K562 (cell line): Measurements from ENCODE around the gene AGPAT1. TPM values are rescaled to one million over a fixed set of nuclear protein-coding genes. Genes with fewer than 3 reads are reported as not detected.

ENCODE experiments used
- GTF2F1 ChIP-seq: IDR thresholded peaks from 2 replicates; pipeline ENCODE4 v1.6.1; 2011; ENCODE audit warnings: low read depth, low read length, improper control_type of control experiment
- KDM5B ChIP-seq: fragments of 200-600 bp; sonication (generic); IDR thresholded peaks from 2 replicates; pipeline ENCODE4 v1.6.1; 2012; ENCODE audit warnings: low read depth, mild to moderate bottlenecking, moderate library complexity, low read length, control low read depth, inconsistent platforms; ENCODE audit not compliant: insufficient replicate concordance
- MBD2 ChIP-seq: sonication (generic); IDR thresholded peaks from 2 replicates; pipeline ENCODE4 v1.6.1; 2016; ENCODE audit warnings: low read depth, borderline replicate concordance
- NR0B1 ChIP-seq: fragments of 450-650 bp; IDR thresholded peaks from one replicate; pipeline ENCODE4 v1.6.1; 2018; ENCODE audit warnings: mild to moderate bottlenecking, moderate library complexity; ENCODE audit not compliant: partially characterized antibody
- POLR2AphosphoS5 ChIP-seq: IDR thresholded peaks from 2 replicates; pipeline ENCODE4 v1.6.1; 2011; ENCODE audit warnings: mild to moderate bottlenecking, low read depth, low read length, moderate library complexity; ENCODE audit not compliant: control insufficient read depth, insufficient read depth
- RBM25 ChIP-seq: fragments of 200-400 bp; formaldehyde crosslinking; IDR thresholded peaks from 2 replicates; pipeline ENCODE4 v1.6.1; 2018; ENCODE audit warnings: low read length, low read depth, moderate library complexity; ENCODE audit not compliant: severe bottlenecking
- TBP ChIP-seq: optimal IDR thresholded peaks from 2 replicates; pipeline ENCODE3; 2011; ENCODE audit warnings: low read depth, low read length, improper control_type of control experiment
- ZNF174 ChIP-seq: fragments of 250-450 bp; sonication (Bioruptor Pico); IDR thresholded peaks from 2 replicates; pipeline ENCODE4 v1.4.0; 2020; ENCODE audit warnings: mild to moderate bottlenecking
- ZNF232 ChIP-seq: sonication (generic); formaldehyde crosslinking; IDR thresholded peaks from 2 replicates; pipeline ENCODE4 v1.8.0; 2022; ENCODE audit warnings: mild to moderate bottlenecking, missing genetic modification reagents
- ZNF282 ChIP-seq: sonication (generic); formaldehyde crosslinking; IDR thresholded peaks from 2 replicates; pipeline ENCODE4 v1.8.1; 2023; ENCODE audit warnings: missing genetic modification reagents
- ZSCAN29 ChIP-seq: fragments of 450-650 bp; IDR thresholded peaks from 2 replicates; pipeline ENCODE4 v1.6.1; 2017
- polyA plus RNA-seq, 8 experiments: library from polyadenylated mRNA; depleted of rRNA in 4 of 8; stranded (reverse) in 5 of 8; unstranded in 3 of 8; fragments of >200 nt; fragmentation: Nextera tagmentation in 2 of 8; fragmentation: Illumina TruSeq in 1 of 8; extraction: Ambion mirVana in 2 of 8; extraction: Trizol in 1 of 8; gene quantifications; 2 replicates each; pipeline versions ENCODE4 v1.2.1 to v1.2.3, GENCODE V29; 2011 to 2014; ENCODE audit warnings: inconsistent platforms in 1 of 8, missing spikeins in 1 of 8
- total RNA-seq, 7 experiments: library from RNA; depleted of rRNA in 6 of 7; stranded (reverse); fragments of >200 nt in 6 of 7; fragmentation: Illumina TruSeq in 2 of 7; extraction: Trizol in 2 of 7; gene quantifications; 2 replicates each; pipeline versions ENCODE4 v1.2.1 to v1.2.3, GENCODE V29; 2011 to 2021; ENCODE audit warnings: low replicate concordance in 1 of 7
- TF ChIP-seq, protein P1 (sequence below): fragments of 200-400 bp; formaldehyde crosslinking; IDR thresholded peaks from 2 replicates; pipeline ENCODE4 v1.6.1; 2017; ENCODE audit warnings: mild to moderate bottlenecking, low read depth, low read length, moderate library complexity
- TF ChIP-seq, protein P2 (sequence below), 3 experiments: IDR thresholded peaks in 2 of 3; conservative IDR thresholded peaks in 1 of 3; 2 replicates each; pipeline ENCODE4 v1.5.1; 2011 to 2012; ENCODE audit warnings: low read length in 3 of 3, mild to moderate bottlenecking in 3 of 3, control low read depth in 2 of 3, improper control_type of control experiment in 1 of 3, inconsistent platforms in 1 of 3, low read depth in 1 of 3, mixed read lengths in 1 of 3, moderate library complexity in 1 of 3; ENCODE audit not compliant: insufficient read depth in 2 of 3
- TF ChIP-seq, protein P3 (sequence below): fragments of 250-450 bp; sonication (Bioruptor Pico); IDR thresholded peaks from 2 replicates; pipeline ENCODE4 v1.5.0; 2021
- TF ChIP-seq, protein P4 (sequence below): fragments of 450-650 bp; IDR thresholded peaks from 2 replicates; pipeline ENCODE4 v1.6.1; 2017; ENCODE audit warnings: antibody characterized with exemption, mild to moderate bottlenecking

Gene AGPAT1
- total and polyA plus RNA-seq, 9 of the 15 experiments (the other 6 are each of a cell fraction or from before 2014, with no cell fraction given) = 37.9 to 176 (median 69.4) TPM

GRCh38 chr6:32166411-32167061 lies 9.3 kb downstream of the AGPAT1 start (continued):
- no peak for TF ChIP-seq NR0B1
- TF ChIP-seq, protein P1, sequence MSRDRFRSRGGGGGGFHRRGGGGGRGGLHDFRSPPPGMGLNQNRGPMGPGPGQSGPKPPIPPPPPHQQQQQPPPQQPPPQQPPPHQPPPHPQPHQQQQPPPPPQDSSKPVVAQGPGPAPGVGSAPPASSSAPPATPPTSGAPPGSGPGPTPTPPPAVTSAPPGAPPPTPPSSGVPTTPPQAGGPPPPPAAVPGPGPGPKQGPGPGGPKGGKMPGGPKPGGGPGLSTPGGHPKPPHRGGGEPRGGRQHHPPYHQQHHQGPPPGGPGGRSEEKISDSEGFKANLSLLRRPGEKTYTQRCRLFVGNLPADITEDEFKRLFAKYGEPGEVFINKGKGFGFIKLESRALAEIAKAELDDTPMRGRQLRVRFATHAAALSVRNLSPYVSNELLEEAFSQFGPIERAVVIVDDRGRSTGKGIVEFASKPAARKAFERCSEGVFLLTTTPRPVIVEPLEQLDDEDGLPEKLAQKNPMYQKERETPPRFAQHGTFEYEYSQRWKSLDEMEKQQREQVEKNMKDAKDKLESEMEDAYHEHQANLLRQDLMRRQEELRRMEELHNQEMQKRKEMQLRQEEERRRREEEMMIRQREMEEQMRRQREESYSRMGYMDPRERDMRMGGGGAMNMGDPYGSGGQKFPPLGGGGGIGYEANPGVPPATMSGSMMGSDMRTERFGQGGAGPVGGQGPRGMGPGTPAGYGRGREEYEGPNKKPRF = no peak
- no peak for TF ChIP-seq TBP
- no peak for TF ChIP-seq MBD2
- TF ChIP-seq, protein P2, sequence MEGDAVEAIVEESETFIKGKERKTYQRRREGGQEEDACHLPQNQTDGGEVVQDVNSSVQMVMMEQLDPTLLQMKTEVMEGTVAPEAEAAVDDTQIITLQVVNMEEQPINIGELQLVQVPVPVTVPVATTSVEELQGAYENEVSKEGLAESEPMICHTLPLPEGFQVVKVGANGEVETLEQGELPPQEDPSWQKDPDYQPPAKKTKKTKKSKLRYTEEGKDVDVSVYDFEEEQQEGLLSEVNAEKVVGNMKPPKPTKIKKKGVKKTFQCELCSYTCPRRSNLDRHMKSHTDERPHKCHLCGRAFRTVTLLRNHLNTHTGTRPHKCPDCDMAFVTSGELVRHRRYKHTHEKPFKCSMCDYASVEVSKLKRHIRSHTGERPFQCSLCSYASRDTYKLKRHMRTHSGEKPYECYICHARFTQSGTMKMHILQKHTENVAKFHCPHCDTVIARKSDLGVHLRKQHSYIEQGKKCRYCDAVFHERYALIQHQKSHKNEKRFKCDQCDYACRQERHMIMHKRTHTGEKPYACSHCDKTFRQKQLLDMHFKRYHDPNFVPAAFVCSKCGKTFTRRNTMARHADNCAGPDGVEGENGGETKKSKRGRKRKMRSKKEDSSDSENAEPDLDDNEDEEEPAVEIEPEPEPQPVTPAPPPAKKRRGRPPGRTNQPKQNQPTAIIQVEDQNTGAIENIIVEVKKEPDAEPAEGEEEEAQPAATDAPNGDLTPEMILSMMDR (IDR thresholded peaks at IDR 0.05 in 2 of 3, conservative IDR thresholded peaks at IDR 0.05 in 1 of 3; ENCODE audit: insufficient read depth in 2 of 3, low read depth in 1 of 3, low read length in 3 of 3) = peak; percentile 40 to 59 (median 58)
- no peak for TF ChIP-seq ZNF174 (CRISPR knock-in tag)
- TF ChIP-seq ZNF282 = no peak
- TF ChIP-seq KDM5B = no peak
- TF ChIP-seq, protein P3, sequence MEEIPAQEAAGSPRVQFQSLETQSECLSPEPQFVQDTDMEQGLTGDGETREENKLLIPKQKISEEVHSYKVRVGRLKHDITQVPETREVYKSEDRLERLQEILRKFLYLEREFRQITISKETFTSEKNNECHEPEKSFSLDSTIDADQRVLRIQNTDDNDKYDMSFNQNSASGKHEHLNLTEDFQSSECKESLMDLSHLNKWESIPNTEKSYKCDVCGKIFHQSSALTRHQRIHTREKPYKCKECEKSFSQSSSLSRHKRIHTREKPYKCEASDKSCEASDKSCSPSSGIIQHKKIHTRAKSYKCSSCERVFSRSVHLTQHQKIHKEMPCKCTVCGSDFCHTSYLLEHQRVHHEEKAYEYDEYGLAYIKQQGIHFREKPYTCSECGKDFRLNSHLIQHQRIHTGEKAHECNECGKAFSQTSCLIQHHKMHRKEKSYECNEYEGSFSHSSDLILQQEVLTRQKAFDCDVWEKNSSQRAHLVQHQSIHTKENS (CRISPR knock-in tag) = no peak
- TF ChIP-seq ZNF232 = no peak
- no peak for TF ChIP-seq ZSCAN29
- TF ChIP-seq GTF2F1 = no peak
- TF ChIP-seq, protein P4, sequence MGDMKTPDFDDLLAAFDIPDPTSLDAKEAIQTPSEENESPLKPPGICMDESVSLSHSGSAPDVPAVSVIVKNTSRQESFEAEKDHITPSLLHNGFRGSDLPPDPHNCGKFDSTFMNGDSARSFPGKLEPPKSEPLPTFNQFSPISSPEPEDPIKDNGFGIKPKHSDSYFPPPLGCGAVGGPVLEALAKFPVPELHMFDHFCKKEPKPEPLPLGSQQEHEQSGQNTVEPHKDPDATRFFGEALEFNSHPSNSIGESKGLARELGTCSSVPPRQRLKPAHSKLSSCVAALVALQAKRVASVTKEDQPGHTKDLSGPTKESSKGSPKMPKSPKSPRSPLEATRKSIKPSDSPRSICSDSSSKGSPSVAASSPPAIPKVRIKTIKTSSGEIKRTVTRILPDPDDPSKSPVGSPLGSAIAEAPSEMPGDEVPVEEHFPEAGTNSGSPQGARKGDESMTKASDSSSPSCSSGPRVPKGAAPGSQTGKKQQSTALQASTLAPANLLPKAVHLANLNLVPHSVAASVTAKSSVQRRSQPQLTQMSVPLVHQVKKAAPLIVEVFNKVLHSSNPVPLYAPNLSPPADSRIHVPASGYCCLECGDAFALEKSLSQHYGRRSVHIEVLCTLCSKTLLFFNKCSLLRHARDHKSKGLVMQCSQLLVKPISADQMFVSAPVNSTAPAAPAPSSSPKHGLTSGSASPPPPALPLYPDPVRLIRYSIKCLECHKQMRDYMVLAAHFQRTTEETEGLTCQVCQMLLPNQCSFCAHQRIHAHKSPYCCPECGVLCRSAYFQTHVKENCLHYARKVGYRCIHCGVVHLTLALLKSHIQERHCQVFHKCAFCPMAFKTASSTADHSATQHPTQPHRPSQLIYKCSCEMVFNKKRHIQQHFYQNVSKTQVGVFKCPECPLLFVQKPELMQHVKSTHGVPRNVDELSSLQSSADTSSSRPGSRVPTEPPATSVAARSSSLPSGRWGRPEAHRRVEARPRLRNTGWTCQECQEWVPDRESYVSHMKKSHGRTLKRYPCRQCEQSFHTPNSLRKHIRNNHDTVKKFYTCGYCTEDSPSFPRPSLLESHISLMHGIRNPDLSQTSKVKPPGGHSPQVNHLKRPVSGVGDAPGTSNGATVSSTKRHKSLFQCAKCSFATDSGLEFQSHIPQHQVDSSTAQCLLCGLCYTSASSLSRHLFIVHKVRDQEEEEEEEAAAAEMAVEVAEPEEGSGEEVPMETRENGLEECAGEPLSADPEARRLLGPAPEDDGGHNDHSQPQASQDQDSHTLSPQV = no peak
- TF ChIP-seq POLR2AphosphoS5 = no peak
- no peak for TF ChIP-seq RBM25
